Peyer's patch (tissue), 4 donors: ENCODE data around the gene MAPK8IP1.

Experiments
- POLR2A ChIP-seq, 2 donors: fragments of 450-650 bp; IDR thresholded peaks; one replicate each; pipeline ENCODE4 v1.5.1; 2017; ENCODE audit warnings: antibody characterized with exemption in 2 of 2, mild to moderate bottlenecking in 2 of 2, moderate library complexity in 2 of 2
- TF ChIP-seq, protein P1 (sequence below), 6 experiments: fragments of 450-650 bp in 4 of 6; fragments of 200-600 bp in 2 of 6; sonication (generic) in 1 of 6; IDR thresholded peaks; one replicate each; pipeline ENCODE4 v1.5.1; 2017 to 2019; ENCODE audit warnings: antibody characterized with exemption in 6 of 6, mild to moderate bottlenecking in 3 of 6, moderate library complexity in 1 of 6

DNA sequence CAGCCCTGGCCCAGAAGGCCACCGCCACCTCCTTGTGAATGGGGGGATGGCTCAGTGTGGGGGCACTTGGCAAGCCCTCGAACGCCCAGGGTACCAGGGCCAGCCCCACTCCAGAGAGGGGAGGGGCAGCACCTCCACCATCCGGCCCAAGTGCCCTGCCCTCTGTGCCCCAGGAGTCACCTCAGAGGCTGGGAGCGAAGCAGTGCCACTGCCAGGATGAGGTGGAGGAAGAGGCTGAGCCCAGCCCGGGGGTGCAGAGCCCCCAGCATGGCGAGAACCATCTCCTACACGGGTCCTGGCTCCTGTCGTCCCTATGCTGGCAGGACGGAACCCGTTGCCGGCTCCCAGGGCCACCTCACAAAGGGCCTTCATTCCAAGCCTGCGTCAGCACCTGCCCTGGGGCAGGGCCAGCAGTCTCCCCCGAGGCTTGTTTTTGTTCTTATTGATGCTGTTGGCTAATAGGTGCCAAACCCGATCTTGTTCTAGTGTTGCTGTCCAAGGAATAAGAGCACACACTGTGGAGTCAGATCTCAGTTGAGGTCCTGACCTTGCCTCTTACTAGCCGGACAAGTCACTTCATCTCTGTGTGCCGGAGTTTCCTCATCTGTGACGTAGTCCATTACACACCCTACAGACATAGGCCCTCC is 21.6 kb downstream of the MAPK8IP1 start, which contains the start of gene FREY1:
- TF ChIP-seq, protein P1, sequence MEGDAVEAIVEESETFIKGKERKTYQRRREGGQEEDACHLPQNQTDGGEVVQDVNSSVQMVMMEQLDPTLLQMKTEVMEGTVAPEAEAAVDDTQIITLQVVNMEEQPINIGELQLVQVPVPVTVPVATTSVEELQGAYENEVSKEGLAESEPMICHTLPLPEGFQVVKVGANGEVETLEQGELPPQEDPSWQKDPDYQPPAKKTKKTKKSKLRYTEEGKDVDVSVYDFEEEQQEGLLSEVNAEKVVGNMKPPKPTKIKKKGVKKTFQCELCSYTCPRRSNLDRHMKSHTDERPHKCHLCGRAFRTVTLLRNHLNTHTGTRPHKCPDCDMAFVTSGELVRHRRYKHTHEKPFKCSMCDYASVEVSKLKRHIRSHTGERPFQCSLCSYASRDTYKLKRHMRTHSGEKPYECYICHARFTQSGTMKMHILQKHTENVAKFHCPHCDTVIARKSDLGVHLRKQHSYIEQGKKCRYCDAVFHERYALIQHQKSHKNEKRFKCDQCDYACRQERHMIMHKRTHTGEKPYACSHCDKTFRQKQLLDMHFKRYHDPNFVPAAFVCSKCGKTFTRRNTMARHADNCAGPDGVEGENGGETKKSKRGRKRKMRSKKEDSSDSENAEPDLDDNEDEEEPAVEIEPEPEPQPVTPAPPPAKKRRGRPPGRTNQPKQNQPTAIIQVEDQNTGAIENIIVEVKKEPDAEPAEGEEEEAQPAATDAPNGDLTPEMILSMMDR (IDR thresholded peaks at IDR 0.05) = no peak
- TF ChIP-seq POLR2A (IDR thresholded peaks at IDR 0.05) = no peak
